Liver (tissue), 9 donors: ENCODE results near the gene YDJC. TPM values are rescaled to one million over a fixed set of nuclear protein-coding genes. Genes with fewer than 3 reads are reported as not detected.
"Not testable (repeated sequence)": the region's sequence is repeated elsewhere in the genome, so short reads cannot be mapped to it uniquely, and the experiment has no call there.

Source experiments
- DNase-seq: peaks from one replicate; pipeline ENCODE4 v3.0.0-alpha.2; 2017; ENCODE audit warnings: low spot score
- H3K27ac ChIP-seq, 2 donors: one replicate each; pipeline ENCODE4 v1.7.0; 2013; ENCODE audit warnings: inconsistent platforms in 2 of 2, low read length in 2 of 2, control low read depth in 1 of 2, low read depth in 1 of 2, mild to moderate bottlenecking in 1 of 2
- H3K27me3 ChIP-seq, 4 donors: one replicate each; pipeline versions ENCODE4 v1.6.1 to v1.7.0; 2013; ENCODE audit warnings: low read length in 3 of 4, inconsistent platforms in 1 of 4, mild to moderate bottlenecking in 1 of 4, moderate library complexity in 1 of 4; ENCODE audit not compliant: control insufficient read depth in 4 of 4, insufficient read depth in 4 of 4
- H3K36me3 ChIP-seq, 4 donors: one replicate each; pipeline versions ENCODE4 v1.6.1 to v1.7.0; 2013; ENCODE audit warnings: low read length in 3 of 4, mild to moderate bottlenecking in 3 of 4, low read depth in 1 of 4, moderate library complexity in 1 of 4; ENCODE audit not compliant: control insufficient read depth in 4 of 4, insufficient read depth in 3 of 4
- H3K4me1 ChIP-seq, 4 donors: one replicate each; pipeline versions ENCODE4 v1.6.1 to v1.7.0; 2013; ENCODE audit warnings: low read length in 3 of 4, mild to moderate bottlenecking in 3 of 4, moderate library complexity in 1 of 4; ENCODE audit not compliant: control insufficient read depth in 4 of 4, insufficient read depth in 4 of 4
- H3K4me3 ChIP-seq, 3 donors: one replicate each; pipeline versions ENCODE4 v1.6.1 to v1.7.0; 2013; ENCODE audit warnings: low read length in 3 of 3, control low read depth in 1 of 3, low read depth in 1 of 3, mild to moderate bottlenecking in 1 of 3
- H3K9ac ChIP-seq, 2 donors: one replicate each; pipeline ENCODE4 v1.7.0; 2013; ENCODE audit warnings: low read length in 2 of 2, mild to moderate bottlenecking in 2 of 2, moderate library complexity in 2 of 2, control low read depth in 1 of 2, low read depth in 1 of 2
- H3K9me3 ChIP-seq, 4 donors: one replicate each; pipeline versions ENCODE4 v1.6.1 to v1.7.0; 2013; ENCODE audit warnings: low read length in 3 of 4; ENCODE audit not compliant: control insufficient read depth in 4 of 4
- EGR1 ChIP-seq, 2 donors: IDR thresholded peaks; 2 replicates each; pipeline ENCODE4 v1.6.1; 2016 to 2018; ENCODE audit warnings: antibody characterized with exemption in 2 of 2, low read depth in 2 of 2
- FOXA1 ChIP-seq: IDR thresholded peaks from 2 replicates; pipeline ENCODE4 v1.6.1; 2016; ENCODE audit warnings: antibody characterized with exemption
- FOXA2 ChIP-seq: IDR thresholded peaks from 2 replicates; pipeline ENCODE4 v1.6.1; 2016; ENCODE audit warnings: antibody characterized with exemption
- GABPA ChIP-seq, 2 donors: IDR thresholded peaks in 1 of 2; conservative IDR thresholded peaks in 1 of 2; 2 replicates each; pipeline ENCODE4 v1.6.1; 2016; ENCODE audit warnings: antibody characterized with exemption in 2 of 2, mild to moderate bottlenecking in 1 of 2, moderate library complexity in 1 of 2
- HNF4A ChIP-seq, 2 donors: conservative IDR thresholded peaks; 2 replicates each; pipeline ENCODE4 v1.6.1; 2016; ENCODE audit warnings: antibody characterized with exemption in 2 of 2, mild to moderate bottlenecking in 2 of 2
- HNF4G ChIP-seq: IDR thresholded peaks from 2 replicates; pipeline ENCODE4 v1.6.1; 2016; ENCODE audit warnings: antibody characterized with exemption
- JUND ChIP-seq, 2 donors: IDR thresholded peaks; 2 replicates each; pipeline ENCODE4 v1.6.1; 2016; ENCODE audit warnings: antibody characterized with exemption in 2 of 2
- NR2F2 ChIP-seq: IDR thresholded peaks from 2 replicates; pipeline ENCODE4 v1.6.1; 2016; ENCODE audit warnings: antibody characterized with exemption
- RAD21 ChIP-seq, 2 donors: IDR thresholded peaks; 2 replicates each; pipeline ENCODE4 v1.6.1; 2016; ENCODE audit warnings: antibody characterized with exemption in 2 of 2, mild to moderate bottlenecking in 2 of 2
- REST ChIP-seq: IDR thresholded peaks from 2 replicates; pipeline ENCODE4 v1.6.1; 2016; ENCODE audit warnings: antibody characterized with exemption, mild to moderate bottlenecking
- RXRA ChIP-seq, 2 donors: IDR thresholded peaks; 2 replicates each; pipeline ENCODE4 v1.6.1; 2017 to 2018; ENCODE audit warnings: antibody characterized with exemption in 2 of 2, mild to moderate bottlenecking in 1 of 2
- SP1 ChIP-seq: IDR thresholded peaks from 2 replicates; pipeline ENCODE4 v1.6.1; 2018; ENCODE audit warnings: antibody characterized with exemption, mild to moderate bottlenecking
- TAF1 ChIP-seq: conservative IDR thresholded peaks from 2 replicates; pipeline ENCODE4 v1.6.1; 2016; ENCODE audit warnings: antibody characterized with exemption, mild to moderate bottlenecking
- YY1 ChIP-seq: IDR thresholded peaks from 2 replicates; pipeline ENCODE4 v1.6.1; 2016; ENCODE audit warnings: antibody characterized with exemption, mild to moderate bottlenecking
- ZBTB33 ChIP-seq: IDR thresholded peaks from 2 replicates; pipeline ENCODE4 v1.6.1; 2016; ENCODE audit warnings: antibody characterized with exemption
- whole genome bisulfite sequencing: extraction: QIAGEN DNeasy Blood & Tissue Kit; methylation state at CpG from one replicate; pipeline ENCODE4 v1.1.7; 2013; 5-methylcytosine and 5-hydroxymethylcytosine counted together
- polyA plus RNA-seq, 2 donors: library from polyadenylated mRNA; stranded (reverse) in 1 of 2; unstranded in 1 of 2; fragments of 200-250 nt in 1 of 2; fragments of >200 nt in 1 of 2; fragmentation: Nextera tagmentation in 1 of 2; extraction: Ambion mirVana in 1 of 2; gene quantifications; one replicate each; pipeline versions ENCODE4 v1.2.1 to v1.2.3, GENCODE V29; 2013 to 2015
- total RNA-seq, 2 donors: library from RNA; depleted of rRNA; stranded (reverse); fragments of >200 nt; gene quantifications; one replicate each; pipeline ENCODE4 v1.2.3, GENCODE V29; 2014
- TF ChIP-seq, protein P1 (sequence below): fragments of 150-350 bp; IDR thresholded peaks from 2 replicates; pipeline ENCODE4 v1.5.1; 2017; ENCODE audit warnings: improper control_type of control experiment, low read depth, low read length; ENCODE audit not compliant: missing input control
- TF ChIP-seq, protein P2 (sequence below): IDR thresholded peaks from 2 replicates; pipeline ENCODE4 v1.6.1; 2016; ENCODE audit warnings: antibody characterized with exemption
- donor health status: healthy.
- donor health status: healthy.
- donor health status: healthy.
- donor health status: healthy.
- donor health status: healthy.

Gene YDJC
- total and polyA plus RNA-seq, 4 donors = 8.0 to 18.7 (median 8.3) TPM

DNA sequence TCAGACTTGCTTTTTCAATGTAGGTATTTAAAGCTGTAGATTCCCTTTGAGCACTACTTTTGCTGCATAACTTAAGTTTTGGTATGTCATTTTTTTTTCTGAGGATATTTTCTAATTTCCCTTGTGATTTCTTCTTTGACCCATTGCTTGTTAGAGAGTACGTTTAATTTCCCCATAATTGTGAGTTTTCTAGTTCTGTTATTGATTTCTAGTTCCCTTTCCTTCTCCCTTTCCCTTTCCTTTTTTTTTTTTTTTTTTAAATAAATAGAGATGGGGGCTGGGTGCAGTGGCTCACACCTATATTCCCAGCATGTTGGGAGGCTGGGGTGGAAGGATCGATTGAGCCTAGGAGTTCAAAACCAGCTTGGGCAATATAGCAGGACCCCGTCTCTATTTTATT, 31.5 kb downstream of the YDJC start:
- no peak overlapping the region for H3K27ac ChIP-seq
- H3K36me3 ChIP-seq = peaks cover 0 to 28% (median 17%) of the 10 kb centered on the region in 4 donors
- no peaks in the 10 kb centered on the region for H3K27me3 ChIP-seq
- no peaks in the 10 kb centered on the region for H3K4me1 ChIP-seq
- WGBS = 83% methylated on average over 3 of the region's 3 CpGs
- H3K4me3 ChIP-seq = no peak overlapping the region
- H3K9ac ChIP-seq = no peak overlapping the region
- no peaks in the 10 kb centered on the region for H3K9me3 ChIP-seq
- TF ChIP-seq RAD21 (IDR thresholded peaks at IDR 0.05) (no peak), ZBTB33 (no peak), HNF4G (no peak), FOXA2 (no peak), YY1 (no peak), HNF4A (conservative IDR thresholded peaks at IDR 0.05) (no peak)
- TF ChIP-seq, protein P1, sequence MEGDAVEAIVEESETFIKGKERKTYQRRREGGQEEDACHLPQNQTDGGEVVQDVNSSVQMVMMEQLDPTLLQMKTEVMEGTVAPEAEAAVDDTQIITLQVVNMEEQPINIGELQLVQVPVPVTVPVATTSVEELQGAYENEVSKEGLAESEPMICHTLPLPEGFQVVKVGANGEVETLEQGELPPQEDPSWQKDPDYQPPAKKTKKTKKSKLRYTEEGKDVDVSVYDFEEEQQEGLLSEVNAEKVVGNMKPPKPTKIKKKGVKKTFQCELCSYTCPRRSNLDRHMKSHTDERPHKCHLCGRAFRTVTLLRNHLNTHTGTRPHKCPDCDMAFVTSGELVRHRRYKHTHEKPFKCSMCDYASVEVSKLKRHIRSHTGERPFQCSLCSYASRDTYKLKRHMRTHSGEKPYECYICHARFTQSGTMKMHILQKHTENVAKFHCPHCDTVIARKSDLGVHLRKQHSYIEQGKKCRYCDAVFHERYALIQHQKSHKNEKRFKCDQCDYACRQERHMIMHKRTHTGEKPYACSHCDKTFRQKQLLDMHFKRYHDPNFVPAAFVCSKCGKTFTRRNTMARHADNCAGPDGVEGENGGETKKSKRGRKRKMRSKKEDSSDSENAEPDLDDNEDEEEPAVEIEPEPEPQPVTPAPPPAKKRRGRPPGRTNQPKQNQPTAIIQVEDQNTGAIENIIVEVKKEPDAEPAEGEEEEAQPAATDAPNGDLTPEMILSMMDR = no peak
- DNase-seq = no peak

GRCh38 chr22:21596356-21597135, 33.3 kb downstream of the YDJC start:
- H3K9me3 ChIP-seq, H3K4me1 ChIP-seq, H3K9ac ChIP-seq, DNase-seq, H3K27ac ChIP-seq, H3K27me3 ChIP-seq, H3K4me3 ChIP-seq: not testable (repeated sequence)
- H3K36me3 ChIP-seq = peaks cover 0 to 30% (median 22%) of the 10 kb centered on the region in 4 donors
- WGBS = 95% methylated on average over 13 of the region's 13 CpGs

GRCh38 chr22:21594865-21595452, 34.9 kb downstream of the YDJC start:
- peaks cover 0 to 30% (median 22%) of the 10 kb centered on the region in 4 donors for H3K36me3 ChIP-seq
- H3K9ac ChIP-seq = no peak overlapping the region
- H3K27ac ChIP-seq = no peak overlapping the region
- H3K9me3 ChIP-seq = no peaks in the 10 kb centered on the region
- DNase-seq = no peak
- peaks cover 0 to 3% (median 0%) of the 10 kb centered on the region in 4 donors for H3K4me1 ChIP-seq
- H3K27me3 ChIP-seq = no peaks in the 10 kb centered on the region
- 93% methylated on average over 5 of the region's 5 CpGs for WGBS
- H3K4me3 ChIP-seq = no peak overlapping the region
- TF ChIP-seq HNF4G = no peak
- TF ChIP-seq JUND (IDR thresholded peaks at IDR 0.05) = no peak
- no peak for TF ChIP-seq RAD21 (IDR thresholded peaks at IDR 0.05)
- TF ChIP-seq SP1 = no peak
- no peak for TF ChIP-seq HNF4A (conservative IDR thresholded peaks at IDR 0.05)
- no peak for TF ChIP-seq GABPA (IDR thresholded peaks at IDR 0.05 in 1 of 2, conservative IDR thresholded peaks at IDR 0.05 in 1 of 2)
- TF ChIP-seq YY1 = no peak
- TF ChIP-seq, protein P1 = no peak
- TF ChIP-seq, protein P2, sequence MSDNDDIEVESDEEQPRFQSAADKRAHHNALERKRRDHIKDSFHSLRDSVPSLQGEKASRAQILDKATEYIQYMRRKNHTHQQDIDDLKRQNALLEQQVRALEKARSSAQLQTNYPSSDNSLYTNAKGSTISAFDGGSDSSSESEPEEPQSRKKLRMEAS = no peak
- TF ChIP-seq EGR1 (IDR thresholded peaks at IDR 0.05; ENCODE audit: low read depth in 2 of 2) = no peak
- no peak for TF ChIP-seq TAF1
- no peak for TF ChIP-seq FOXA1
- no peak for TF ChIP-seq NR2F2
- no peak for TF ChIP-seq RXRA (IDR thresholded peaks at IDR 0.05)
- no peak for TF ChIP-seq REST
- TF ChIP-seq FOXA2 = no peak
